22Rv1 (cell line): ENCODE measurements around the gene G3BP1.

Experiments used
- ZFX ChIP-seq: fragments of 450-650 bp; IDR thresholded peaks from 2 replicates; pipeline ENCODE4 v1.6.1; 2017; ENCODE audit warnings: antibody characterized with exemption, borderline replicate concordance
- TF ChIP-seq, protein P1 (sequence below): fragments of 450-650 bp; IDR thresholded peaks from 2 replicates; pipeline ENCODE4 v1.5.1; 2017; ENCODE audit warnings: mild to moderate bottlenecking

DNA sequence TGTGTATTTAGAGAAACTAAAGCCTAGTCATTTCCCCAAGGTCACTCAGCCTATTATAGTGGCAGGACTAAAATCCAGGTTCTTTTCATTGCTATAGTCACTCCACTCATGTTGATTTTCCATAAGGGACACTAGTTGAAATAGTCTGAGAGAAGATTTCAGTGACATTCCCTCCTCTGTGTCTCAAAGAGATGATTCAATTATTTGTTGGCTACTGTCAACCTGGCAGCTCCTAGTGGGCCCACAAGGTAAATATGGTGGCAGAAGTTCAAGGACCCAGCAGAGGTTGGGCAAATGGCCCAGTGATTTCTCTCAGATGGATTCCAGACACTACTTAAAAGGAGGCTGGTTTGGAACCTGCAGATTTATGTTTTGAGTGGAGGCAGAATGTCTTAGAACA lies 48.1 kb downstream of the G3BP1 start:
- no peak for TF ChIP-seq ZFX
- TF ChIP-seq, protein P1, sequence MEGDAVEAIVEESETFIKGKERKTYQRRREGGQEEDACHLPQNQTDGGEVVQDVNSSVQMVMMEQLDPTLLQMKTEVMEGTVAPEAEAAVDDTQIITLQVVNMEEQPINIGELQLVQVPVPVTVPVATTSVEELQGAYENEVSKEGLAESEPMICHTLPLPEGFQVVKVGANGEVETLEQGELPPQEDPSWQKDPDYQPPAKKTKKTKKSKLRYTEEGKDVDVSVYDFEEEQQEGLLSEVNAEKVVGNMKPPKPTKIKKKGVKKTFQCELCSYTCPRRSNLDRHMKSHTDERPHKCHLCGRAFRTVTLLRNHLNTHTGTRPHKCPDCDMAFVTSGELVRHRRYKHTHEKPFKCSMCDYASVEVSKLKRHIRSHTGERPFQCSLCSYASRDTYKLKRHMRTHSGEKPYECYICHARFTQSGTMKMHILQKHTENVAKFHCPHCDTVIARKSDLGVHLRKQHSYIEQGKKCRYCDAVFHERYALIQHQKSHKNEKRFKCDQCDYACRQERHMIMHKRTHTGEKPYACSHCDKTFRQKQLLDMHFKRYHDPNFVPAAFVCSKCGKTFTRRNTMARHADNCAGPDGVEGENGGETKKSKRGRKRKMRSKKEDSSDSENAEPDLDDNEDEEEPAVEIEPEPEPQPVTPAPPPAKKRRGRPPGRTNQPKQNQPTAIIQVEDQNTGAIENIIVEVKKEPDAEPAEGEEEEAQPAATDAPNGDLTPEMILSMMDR, result no peak
